Measurements from ENCODE around the gene OBP2A.

- TF ChIP-seq YY1 (IDR thresholded peaks at IDR 0.05; ENCODE audit: insufficient read depth, insufficient read length) (no peak), SUZ12 (IDR thresholded peaks at IDR 0.05; ENCODE audit: extremely low read depth, insufficient read depth, insufficient read length) (no peak)
Measured at GRCh38 chr9:135508211-135508820, 37.6 kb upstream of the OBP2A start.
